Skin epidermis (tissue), 12 donors: ENCODE measurements around the gene C9orf40.
A peak's percentile ranks its signal among the peaks of the same experiment; 100 is the strongest.

Experiments used
- H3K27ac ChIP-seq, 21 experiments: fragments of 200-600 bp; sonication (generic) in 11 of 21; one replicate each; pipeline ENCODE4 v1.5.0; 2020; ENCODE audit warnings: mild to moderate bottlenecking in 3 of 21, inconsistent platforms in 2 of 21, moderate library complexity in 2 of 21
- H3K4me3 ChIP-seq, 7 experiments: fragments of 200-600 bp; sonication (generic) in 2 of 7; one replicate each; pipeline ENCODE4 v1.5.0; 2020; ENCODE audit warnings: inconsistent platforms in 2 of 7, mild to moderate bottlenecking in 2 of 7, moderate library complexity in 1 of 7

The C9orf40 gene

GRCh38 chr9:74952201-74953151 lies at the start of gene C9orf40:
Gene C9orf40 (minus strand): TSS chr9:74952912. CDS start chr9:74952611, 301 bp downstream.
- Histone ChIP-seq H3K27ac (peak within 1 kb of the TSS; percentile 87 to 99 (median 96)), H3K4me3 (peak within 1 kb of the TSS; percentile 84 to 96 (median 91))

- H3K4me3 ChIP-seq: no peak overlapping the region
- H3K27ac ChIP-seq: no peak overlapping the region
These were observed 49.2 kb upstream of the C9orf40 start for GRCh38 chr9:75001719-75002421.

GRCh38 chr9:75000835-75001234 lies 48.1 kb upstream of the C9orf40 start:
- Histone ChIP-seq H3K4me3 (no peak overlapping the region), H3K27ac (no peak overlapping the region)

- no peak overlapping the region for H3K27ac ChIP-seq
- no peak overlapping the region for H3K4me3 ChIP-seq
These were observed 32.3 kb upstream of the C9orf40 start for GRCh38 chr9:74985041-74985440.

GRCh38 chr9:74983709-74984108 lies 31.0 kb upstream of the C9orf40 start:
- Histone ChIP-seq H3K4me3 (no peak overlapping the region), H3K27ac (no peak overlapping the region)

GRCh38 chr9:74979844-74980243 lies 27.1 kb upstream of the C9orf40 start:
- no peak overlapping the region for H3K27ac ChIP-seq

GRCh38 chr9:74977287-74977686 lies 24.6 kb upstream of the C9orf40 start:
- no peak overlapping the region for H3K27ac ChIP-seq
- H3K4me3 ChIP-seq: no peak overlapping the region

More at GRCh38 chr9:74979844-74980243, 27.1 kb upstream of the C9orf40 start:
- no peak overlapping the region for H3K4me3 ChIP-seq

- no peak overlapping the region for H3K4me3 ChIP-seq
- no peak overlapping the region for H3K27ac ChIP-seq
These were observed 22.8 kb upstream of the C9orf40 start for GRCh38 chr9:74975538-74975937.

GRCh38 chr9:74974558-74974957 lies 21.8 kb upstream of the C9orf40 start:
- Histone ChIP-seq H3K27ac (no peak overlapping the region), H3K4me3 (no peak overlapping the region)

GRCh38 chr9:74973714-74974113 lies 21.0 kb upstream of the C9orf40 start:
- H3K27ac ChIP-seq: no peak overlapping the region

GRCh38 chr9:74963056-74963455 lies 10.3 kb upstream of the C9orf40 start:
- Histone ChIP-seq H3K27ac (no peak overlapping the region), H3K4me3 (no peak overlapping the region)

More at GRCh38 chr9:74973714-74974113, 21.0 kb upstream of the C9orf40 start:
- H3K4me3 ChIP-seq: no peak overlapping the region

GRCh38 chr9:74961496-74961895 lies 8.8 kb upstream of the C9orf40 start:
- Histone ChIP-seq H3K4me3 (no peak overlapping the region), H3K27ac (no peak overlapping the region)

- no peak overlapping the region for H3K27ac ChIP-seq
- no peak overlapping the region for H3K4me3 ChIP-seq
These were observed 7.8 kb upstream of the C9orf40 start for GRCh38 chr9:74960561-74960960.

GRCh38 chr9:74958587-74958986 lies 5.9 kb upstream of the C9orf40 start:
- Histone ChIP-seq H3K4me3 (no peak overlapping the region), H3K27ac (no peak overlapping the region)

- Histone ChIP-seq H3K27ac (peak overlapping the region in 20 of 21 experiments; percentile 87 to 99 (median 96)), H3K4me3 (peak overlapping the region; percentile 84 to 96 (median 91))
These were observed 581 bp upstream of the C9orf40 start for GRCh38 chr9:74953235-74953751.

- Histone ChIP-seq H3K27ac (peak overlapping the region; percentile 87 to 99 (median 96)), H3K4me3 (peak overlapping the region; percentile 84 to 96 (median 91))
These were observed 974 bp downstream of the C9orf40 start for GRCh38 chr9:74951725-74952151.

GRCh38 chr9:74951107-74951720 lies 1.5 kb downstream of the C9orf40 start:
- peak overlapping the region; percentile 84 to 96 (median 91) for H3K4me3 ChIP-seq

GRCh38 chr9:74949859-74950855 lies 2.6 kb downstream of the C9orf40 start:
- no peak overlapping the region for H3K4me3 ChIP-seq
- H3K27ac ChIP-seq: peak overlapping the region in 2 of 21 experiments; percentile 41 to 45

More at GRCh38 chr9:74951107-74951720, 1.5 kb downstream of the C9orf40 start:
- H3K27ac ChIP-seq: peak overlapping the region in 17 of 21 experiments; percentile 90 to 99 (median 97)

GRCh38 chr9:74948937-74949336 lies 3.8 kb downstream of the C9orf40 start:
- H3K27ac ChIP-seq: no peak overlapping the region

More at GRCh38 chr9:74948937-74949336, 3.8 kb downstream of the C9orf40 start:
- H3K4me3 ChIP-seq: no peak overlapping the region
